Duodenal mucosa (tissue), 2 donors: ENCODE results near the gene SDK2.

ENCODE experiments used
- H3K27ac ChIP-seq: one replicate; pipeline ENCODE4 v1.7.0; 2013; ENCODE audit warnings: low read depth, low read length
- H3K27me3 ChIP-seq, 2 donors: one replicate each; pipeline ENCODE4 v1.7.0; 2013; ENCODE audit warnings: low read length in 2 of 2, control low read depth in 1 of 2; ENCODE audit not compliant: insufficient read depth in 2 of 2, control insufficient read depth in 1 of 2
- H3K36me3 ChIP-seq, 2 donors: one replicate each; pipeline ENCODE4 v1.7.0; 2013; ENCODE audit warnings: low read length in 2 of 2, control low read depth in 1 of 2; ENCODE audit not compliant: insufficient read depth in 2 of 2, control insufficient read depth in 1 of 2
- H3K4me1 ChIP-seq, 2 donors: one replicate each; pipeline ENCODE4 v1.7.0; 2013; ENCODE audit warnings: low read length in 2 of 2, control low read depth in 1 of 2; ENCODE audit not compliant: insufficient read depth in 2 of 2, control insufficient read depth in 1 of 2
- H3K4me3 ChIP-seq, 2 donors: one replicate each; pipeline ENCODE4 v1.7.0; 2013; ENCODE audit warnings: low read length in 2 of 2, low read depth in 1 of 2
- H3K9ac ChIP-seq, 2 donors: one replicate each; pipeline ENCODE4 v1.7.0; 2013; ENCODE audit warnings: low read length in 2 of 2, low read depth in 1 of 2
- H3K9me3 ChIP-seq, 2 donors: one replicate each; pipeline ENCODE4 v1.7.0; 2013; ENCODE audit warnings: low read length in 2 of 2, control low read depth in 1 of 2; ENCODE audit not compliant: control insufficient read depth in 1 of 2

Gene SDK2

DNA sequence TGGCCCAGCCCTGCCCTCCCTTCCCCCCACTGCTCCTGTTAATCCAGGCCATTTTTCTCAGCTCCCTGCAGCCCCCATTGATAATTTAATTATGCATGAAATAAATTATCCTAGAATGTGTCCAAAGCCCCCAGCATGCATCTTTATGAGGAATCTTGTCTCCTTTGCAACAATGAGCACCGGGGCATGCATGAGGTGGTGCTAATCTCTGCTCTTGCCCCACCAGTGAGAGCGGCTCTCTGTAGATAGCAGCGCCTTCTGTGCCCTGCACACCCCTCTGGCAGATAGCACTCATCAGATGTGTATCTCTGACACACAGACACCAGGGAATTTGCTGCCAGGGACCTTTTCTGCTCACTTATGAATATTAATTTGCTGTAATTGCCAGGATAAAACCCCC is 192.2 kb downstream of the SDK2 start:
- no peak overlapping the region for H3K9ac ChIP-seq
- H3K27me3 ChIP-seq, result peaks cover 2 to 5% of the 10 kb centered on the region in 2 donors
- H3K4me3 ChIP-seq, result no peak overlapping the region
- no peaks in the 10 kb centered on the region for H3K36me3 ChIP-seq
- no peaks in the 10 kb centered on the region for H3K4me1 ChIP-seq
- no peak overlapping the region for H3K27ac ChIP-seq
- H3K9me3 ChIP-seq, result no peaks in the 10 kb centered on the region

DNA sequence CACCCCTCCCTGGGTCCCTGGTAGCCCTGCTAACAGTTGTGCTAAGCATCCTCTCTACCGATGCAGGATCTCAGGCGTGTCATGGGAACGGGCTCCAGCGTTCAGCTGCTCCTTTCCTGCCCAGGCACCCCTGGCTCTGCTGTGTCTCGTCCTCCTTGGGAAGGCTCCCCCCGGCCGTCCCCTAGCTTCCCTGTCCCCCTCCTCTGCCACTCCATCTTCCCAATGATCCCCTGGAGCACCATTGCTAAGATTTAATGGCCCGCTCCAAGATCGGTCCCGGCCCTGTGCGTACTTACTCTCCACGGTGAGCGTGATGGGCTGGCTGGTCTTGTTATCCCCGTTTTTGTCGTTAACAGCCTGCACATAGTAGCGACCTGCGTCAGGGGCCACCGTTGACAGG is 196.9 kb downstream of the SDK2 start:
- H3K4me3 ChIP-seq, result no peak overlapping the region
- H3K27me3 ChIP-seq, result no peaks in the 10 kb centered on the region
- H3K9ac ChIP-seq, result no peak overlapping the region
- no peaks in the 10 kb centered on the region for H3K9me3 ChIP-seq
- H3K36me3 ChIP-seq, result no peaks in the 10 kb centered on the region
- no peaks in the 10 kb centered on the region for H3K4me1 ChIP-seq
- H3K27ac ChIP-seq, result no peak overlapping the region

DNA sequence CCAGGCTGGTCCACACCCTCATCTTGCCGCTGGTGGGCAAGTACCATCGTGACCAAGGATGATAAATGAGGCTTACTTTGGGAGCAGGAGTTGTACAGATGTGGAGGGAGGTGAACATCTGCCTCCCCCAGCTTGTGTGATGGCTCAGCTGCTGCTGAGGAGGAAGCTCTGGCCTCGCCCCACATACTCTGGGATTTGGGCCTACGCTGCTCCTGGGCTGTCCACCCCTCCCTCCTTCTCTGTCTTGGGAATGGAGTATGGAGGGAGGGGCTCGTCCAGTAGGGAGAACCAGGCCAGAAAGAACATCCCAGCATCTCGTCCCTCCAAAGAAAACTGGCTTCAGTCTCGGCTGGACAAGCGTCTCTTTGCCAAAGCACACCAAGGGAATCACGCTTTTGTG is 197.6 kb downstream of the SDK2 start:
- H3K27me3 ChIP-seq, result no peaks in the 10 kb centered on the region
- no peaks in the 10 kb centered on the region for H3K36me3 ChIP-seq
- H3K4me1 ChIP-seq, result no peaks in the 10 kb centered on the region
- no peak overlapping the region for H3K27ac ChIP-seq
- H3K9me3 ChIP-seq, result no peaks in the 10 kb centered on the region
- H3K9ac ChIP-seq, result no peak overlapping the region
- H3K4me3 ChIP-seq, result no peak overlapping the region

DNA sequence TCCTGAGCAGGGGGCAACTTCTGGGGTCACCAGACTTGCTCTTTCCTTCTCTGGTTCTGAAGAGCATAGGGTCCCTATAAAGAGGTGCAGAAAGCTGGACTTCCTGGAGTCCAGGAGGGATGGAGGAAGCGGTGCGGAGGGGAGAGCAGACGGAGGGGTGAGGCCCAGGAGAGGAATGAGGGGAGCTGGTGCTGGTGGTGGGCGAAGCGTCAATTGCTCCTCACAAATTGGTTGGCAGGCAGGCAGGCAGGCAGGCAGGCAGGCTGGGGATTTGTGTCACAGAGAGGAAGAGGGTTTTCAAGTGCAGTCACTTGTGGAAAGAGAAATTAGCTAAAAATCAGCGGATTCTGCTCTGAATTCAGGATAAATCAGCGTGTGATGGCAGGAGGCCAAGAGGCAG is 198.8 kb downstream of the SDK2 start:
- Histone ChIP-seq H3K4me1 (no peaks in the 10 kb centered on the region), H3K9ac (no peak overlapping the region), H3K9me3 (no peaks in the 10 kb centered on the region), H3K27me3 (no peaks in the 10 kb centered on the region), H3K36me3 (no peaks in the 10 kb centered on the region), H3K4me3 (no peak overlapping the region), H3K27ac (no peak overlapping the region)

DNA sequence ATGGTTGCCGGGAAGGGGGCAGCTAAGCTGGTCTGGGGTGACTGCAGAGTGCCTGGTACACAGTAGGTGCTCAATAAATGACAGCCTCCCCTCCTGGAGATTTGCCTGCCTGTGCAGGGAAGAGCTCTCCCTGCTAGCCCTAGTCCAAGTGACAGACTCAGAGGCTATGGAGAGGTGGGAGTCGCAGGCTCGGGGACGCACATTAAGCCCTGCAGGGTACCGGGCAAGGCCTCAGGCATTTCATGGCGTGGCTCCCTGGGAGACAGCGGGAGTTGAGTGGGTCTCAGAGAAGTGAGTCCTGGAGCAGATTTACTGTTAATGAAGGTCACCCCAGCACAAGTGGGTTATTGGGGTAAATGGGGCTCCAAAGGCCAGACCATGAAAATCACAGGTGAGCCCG is 200.2 kb downstream of the SDK2 start:
- Histone ChIP-seq H3K4me1 (no peaks in the 10 kb centered on the region), H3K36me3 (no peaks in the 10 kb centered on the region), H3K27me3 (no peaks in the 10 kb centered on the region), H3K27ac (no peak overlapping the region), H3K9me3 (no peaks in the 10 kb centered on the region), H3K4me3 (no peak overlapping the region), H3K9ac (no peak overlapping the region)

DNA sequence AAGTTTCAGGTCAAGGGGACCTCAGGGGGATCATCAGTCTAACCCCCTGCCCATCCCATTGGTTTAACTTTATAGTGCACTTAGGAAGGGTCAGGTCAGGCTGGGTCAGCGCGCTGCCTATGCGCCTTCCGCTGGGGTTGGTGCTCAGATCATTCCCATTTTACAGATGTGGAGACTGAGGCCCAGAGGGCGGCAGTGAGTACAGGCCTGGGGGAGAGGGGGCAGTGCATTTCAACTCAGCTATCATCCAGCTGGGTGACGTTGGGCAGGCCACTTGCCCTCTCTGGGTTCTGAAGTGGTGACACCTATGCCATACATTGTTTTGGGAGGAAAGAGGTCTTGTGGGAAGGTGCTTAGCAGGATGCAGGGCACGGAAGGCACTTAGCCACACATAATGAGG is 204.6 kb downstream of the SDK2 start:
- H3K4me3 ChIP-seq, result no peak overlapping the region
- H3K27ac ChIP-seq, result no peak overlapping the region
- no peaks in the 10 kb centered on the region for H3K36me3 ChIP-seq
- H3K27me3 ChIP-seq, result no peaks in the 10 kb centered on the region
- H3K9ac ChIP-seq, result no peak overlapping the region
- H3K9me3 ChIP-seq, result no peaks in the 10 kb centered on the region
- H3K4me1 ChIP-seq, result no peaks in the 10 kb centered on the region

DNA sequence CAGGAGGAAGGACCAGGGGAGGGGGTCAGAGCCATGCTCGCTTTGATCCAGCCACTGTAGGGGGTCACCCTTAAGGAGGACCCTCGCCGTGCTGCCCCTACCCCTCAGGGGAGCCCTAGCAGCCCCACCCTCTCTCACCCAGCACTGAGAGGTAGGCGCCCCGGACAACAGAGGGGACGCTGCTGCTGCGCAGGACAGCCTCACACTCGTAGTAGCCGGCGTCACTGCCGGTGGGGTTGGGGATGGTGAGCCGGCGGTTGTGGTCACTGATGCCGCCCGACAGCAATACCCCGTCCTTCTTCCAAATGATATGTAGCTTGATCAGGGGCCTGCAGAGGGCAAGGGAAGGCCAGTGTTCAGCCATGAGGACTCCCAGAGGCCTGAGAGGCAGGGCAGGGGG is 206.4 kb downstream of the SDK2 start:
- no peaks in the 10 kb centered on the region for H3K27me3 ChIP-seq
- no peak overlapping the region for H3K27ac ChIP-seq
- no peak overlapping the region for H3K9ac ChIP-seq

DNA sequence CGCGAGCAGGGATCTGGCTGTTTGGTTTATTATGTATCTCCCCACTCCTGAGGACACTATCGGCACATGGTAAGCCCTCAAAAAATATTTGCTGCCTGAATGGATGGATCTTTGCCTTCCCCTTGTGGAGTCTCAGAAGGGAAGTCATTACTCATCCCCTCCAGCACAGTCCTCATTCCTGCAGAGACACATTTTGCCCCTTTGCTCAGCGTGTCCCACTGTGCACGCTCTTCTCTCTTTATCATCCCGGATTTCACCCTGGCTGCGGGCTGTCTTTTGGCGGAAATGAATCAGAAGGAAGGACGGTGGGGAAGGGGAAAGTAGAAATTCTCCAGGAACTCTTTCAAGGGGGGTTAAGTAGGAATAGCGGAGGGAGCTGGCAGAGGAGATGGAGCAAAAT is 207.3 kb downstream of the SDK2 start:
- H3K9ac ChIP-seq, result no peak overlapping the region

More for the DNA sequence above, 206.4 kb downstream of the SDK2 start:
- no peaks in the 10 kb centered on the region for H3K4me1 ChIP-seq
- H3K4me3 ChIP-seq, result no peak overlapping the region
- H3K9me3 ChIP-seq, result no peaks in the 10 kb centered on the region
- no peaks in the 10 kb centered on the region for H3K36me3 ChIP-seq

DNA sequence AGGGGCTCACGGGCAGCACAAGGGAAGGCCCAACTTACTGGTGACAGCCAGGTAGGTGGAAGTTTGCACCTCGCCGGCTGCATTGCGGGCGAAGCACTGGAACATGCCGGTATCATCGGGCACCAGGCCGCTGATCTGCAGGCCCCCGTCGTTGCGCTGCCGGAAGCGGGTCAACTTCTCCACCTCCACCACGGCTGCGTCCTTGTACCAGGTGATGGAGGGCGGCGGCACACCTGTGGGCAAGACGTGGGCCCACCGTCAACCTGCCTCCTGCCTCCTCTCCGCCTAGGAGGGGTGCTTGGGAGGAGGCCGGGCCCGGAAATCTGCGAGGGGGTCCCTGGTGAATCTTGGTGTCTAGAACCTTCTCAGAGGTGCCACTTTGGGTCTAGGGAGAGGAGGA is 208.8 kb downstream of the SDK2 start:
- no peaks in the 10 kb centered on the region for H3K9me3 ChIP-seq
- peaks cover 0 to 4% of the 10 kb centered on the region in 2 donors for H3K4me1 ChIP-seq
- no peak overlapping the region for H3K9ac ChIP-seq
- H3K27me3 ChIP-seq, result no peaks in the 10 kb centered on the region
- H3K36me3 ChIP-seq, result no peaks in the 10 kb centered on the region
- no peak overlapping the region for H3K27ac ChIP-seq
- no peak overlapping the region for H3K4me3 ChIP-seq

More for the DNA sequence above, 207.3 kb downstream of the SDK2 start:
- no peaks in the 10 kb centered on the region for H3K9me3 ChIP-seq
- H3K4me3 ChIP-seq, result no peak overlapping the region
- H3K27ac ChIP-seq, result no peak overlapping the region
- no peaks in the 10 kb centered on the region for H3K27me3 ChIP-seq
- H3K4me1 ChIP-seq, result no peaks in the 10 kb centered on the region
- no peaks in the 10 kb centered on the region for H3K36me3 ChIP-seq

DNA sequence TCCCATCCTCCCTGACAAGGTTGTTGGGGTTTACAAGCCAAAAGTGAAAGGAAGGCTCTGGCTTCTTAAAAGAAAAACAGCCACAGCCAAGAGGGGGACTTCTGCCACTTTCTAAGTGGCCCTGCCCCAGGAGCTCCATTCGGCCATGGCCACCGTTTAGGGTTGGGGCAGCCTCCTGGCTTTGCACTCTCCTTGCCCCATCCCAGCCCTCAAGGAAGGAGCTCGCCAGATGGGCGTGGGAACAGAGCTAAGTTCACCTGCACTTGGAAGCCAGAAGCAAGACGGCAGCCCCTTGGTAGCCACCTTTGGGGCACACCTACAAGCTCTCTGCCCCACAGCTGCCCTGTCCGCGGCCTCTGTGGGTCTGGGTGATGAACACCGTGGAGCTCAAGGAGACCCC is 210.1 kb downstream of the SDK2 start:
- Histone ChIP-seq H3K27ac (no peak overlapping the region), H3K4me3 (no peak overlapping the region), H3K9me3 (no peaks in the 10 kb centered on the region), H3K4me1 (peaks cover 0 to 4% of the 10 kb centered on the region in 2 donors), H3K9ac (no peak overlapping the region), H3K27me3 (no peaks in the 10 kb centered on the region), H3K36me3 (no peaks in the 10 kb centered on the region)

DNA sequence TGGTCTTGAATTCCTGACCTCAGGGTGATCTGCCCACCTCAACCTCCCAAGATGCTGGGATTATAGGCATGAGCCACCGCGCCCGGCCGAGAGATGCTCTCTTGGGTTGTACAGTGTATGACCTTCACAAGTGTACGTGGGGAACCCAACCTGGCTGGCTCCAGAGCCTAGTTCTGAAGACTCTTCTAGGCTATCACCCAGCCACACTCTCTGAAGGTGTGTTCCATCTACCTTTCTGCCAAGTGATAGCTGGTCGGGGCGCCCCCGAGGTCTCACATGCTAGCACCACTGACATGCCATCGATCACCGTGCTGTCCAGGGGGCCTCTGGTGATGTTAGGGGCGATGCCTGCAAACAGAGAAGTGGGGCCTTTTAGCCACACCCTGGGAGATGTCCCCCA is 210.7 kb downstream of the SDK2 start:
- Histone ChIP-seq H3K9ac (no peak overlapping the region), H3K27ac (no peak overlapping the region), H3K4me1 (peaks cover 0 to 4% of the 10 kb centered on the region in 2 donors), H3K36me3 (no peaks in the 10 kb centered on the region), H3K27me3 (no peaks in the 10 kb centered on the region), H3K9me3 (no peaks in the 10 kb centered on the region), H3K4me3 (no peak overlapping the region)
